Heart left ventricle (tissue), 16 donors: ENCODE data around the gene RPL21. TPM values are rescaled to one million over a fixed set of nuclear protein-coding genes. Genes with fewer than 3 reads are reported as not detected.

Experiments used
- ATAC-seq, 4 donors: fragments of 200-7000 bp; cut with Tn5 transposase; one replicate each; pipeline ENCODE4 v1.9.1; 2020 to 2022; ENCODE audit warnings: moderate library complexity in 4 of 4, mild to moderate bottlenecking in 3 of 4, moderate number of reproducible peaks in 1 of 4
- DNase-seq, 5 donors: peaks; one replicate each; pipeline ENCODE4 v3.0.0-alpha.2; 2020
- H3K27ac ChIP-seq, 12 donors: fragments of 200-600 bp; sonication (generic) in 4 of 12; one replicate each; pipeline versions ENCODE4 v1.5.0 to v1.8.0; 2016 to 2022; ENCODE audit warnings: mild to moderate bottlenecking in 2 of 12
- H3K27me3 ChIP-seq, 9 donors: fragments of 200-600 bp; sonication (generic) in 2 of 9; one replicate each; pipeline versions ENCODE4 v1.5.1 to v1.8.0; 2016 to 2022; ENCODE audit warnings: mild to moderate bottlenecking in 3 of 9
- H3K36me3 ChIP-seq, 9 donors: fragments of 200-600 bp; sonication (generic) in 2 of 9; one replicate each; pipeline versions ENCODE4 v1.5.0 to v1.8.0; 2018 to 2022; ENCODE audit warnings: mild to moderate bottlenecking in 2 of 9
- H3K4me1 ChIP-seq, 12 donors: fragments of 200-600 bp; sonication (generic) in 4 of 12; one replicate each; pipeline versions ENCODE4 v1.5.0 to v1.8.0; 2016 to 2022; ENCODE audit warnings: mild to moderate bottlenecking in 3 of 12
- H3K4me3 ChIP-seq, 12 donors: fragments of 200-600 bp; sonication (generic) in 4 of 12; one replicate each; pipeline versions ENCODE4 v1.5.0 to v1.8.0; 2017 to 2022; ENCODE audit warnings: mild to moderate bottlenecking in 9 of 12, moderate library complexity in 4 of 12
- H3K9me3 ChIP-seq, 12 donors: fragments of 200-600 bp; sonication (generic) in 4 of 12; one replicate each; pipeline versions ENCODE4 v1.5.0 to v1.8.0; 2016 to 2022; ENCODE audit warnings: mild to moderate bottlenecking in 1 of 12
- CTCF ChIP-seq, 12 donors: fragments of 200-600 bp; sonication (generic) in 4 of 12; IDR thresholded peaks; one replicate each; pipeline versions ENCODE4 v1.5.0 to v1.8.0; 2018 to 2022; ENCODE audit warnings: antibody characterized with exemption in 12 of 12, mild to moderate bottlenecking in 5 of 12
- POLR2A ChIP-seq, 2 donors: fragments of 450-650 bp; IDR thresholded peaks; one replicate each; pipeline ENCODE4 v1.6.1; 2017; ENCODE audit warnings: antibody characterized with exemption in 2 of 2, mild to moderate bottlenecking in 2 of 2, moderate library complexity in 2 of 2
- WGBS, 4 donors: extraction: QIAGEN DNeasy Blood & Tissue Kit in 2 of 4; methylation state at CpG; one replicate each; pipeline versions ENCODE4 v1.1.5 to v1.1.7; 2013 to 2018; 5-methylcytosine and 5-hydroxymethylcytosine counted together
- intact Hi-C, 10 donors: fragments of 100-400 bp; cut with DNase I; formaldehyde crosslinking; loops; one replicate each; pipeline versions ENCODE4 v1.11.1 to v1.14.2; 2022
- polyA plus RNA-seq, 2 donors: library from polyadenylated mRNA; stranded (reverse); fragments of 200-250 nt; gene quantifications; one replicate each; pipeline ENCODE4 v1.2.3, GENCODE V29; 2013
- total RNA-seq, 9 donors: library from RNA; depleted of rRNA in 2 of 9; stranded (reverse); fragments of >200 nt in 2 of 9; fragmentation: NEBNext Ultra II Directional in 3 of 9; extraction: Animal tissue kit (Norgen Biotek cat#: 25700) in 3 of 9; gene quantifications; one replicate each; pipeline versions ENCODE4 v1.1.0 to v1.2.4, GENCODE V29; 2016 to 2023
- donor health status: ischemic (EF 13 %, LVEDD 7.1; RV severe dilation, severe dysfunction).
- donor health status: healthy with polysubstance abuse.
- donor health status: DM: no; HTN: yes; CAD: no.
- donor health status: DM: no; HTN: no; CAD: no.
- donor health status: ischemic (EF 25% LVEDD 6.9; RV normal size, moderate dysfunction).
- donor health status: ischemic (EF 25% LVEDD 5.7; RV mildly dilated, moderate dysfunction).
- donor health status: healthy.
- donor health status: DM: yes; HTN: yes; CAD: no.
- donor health status: ischemic (EF 35%, LVEDD 5.7; RV mildly dilated, moderate dysfunction).
- donor health status: nonischemic (EF 11% LVEDD 7.7; RV severe dilation, severe dysfunction).
- donor health status: DM: yes; HTN: yes; CAD: no.
- donor health status: PGD.
- donor health status: ischemic (EF 29% LVEDD 5.4; RV normal size, mild dysfunction).
- donor health status: nonischemic (EF 23%, LVEDD 6.1; RV moderate dilation, normal function).

The RPL21 gene
- total and polyA plus RNA-seq, 11 donors, result 292 to 1,593 (median 609) TPM

- H3K4me3 ChIP-seq, result peak overlapping the region; percentile 69 to 96 (median 80)
- no peak for DNase-seq
- H3K36me3 ChIP-seq, result peaks cover 0 to 24% (median 22%) of the 10 kb centered on the region in 9 donors
- H3K9me3 ChIP-seq, result no peaks in the 10 kb centered on the region
- no peaks in the 10 kb centered on the region for H3K27me3 ChIP-seq
- TF ChIP-seq POLR2A (IDR thresholded peaks at IDR 0.05) (no peak), CTCF (IDR thresholded peaks at IDR 0.05) (no peak)
- peaks cover 12 to 46% (median 26%) of the 10 kb centered on the region in 12 donors for H3K4me1 ChIP-seq
- H3K27ac ChIP-seq, result peak overlapping the region; percentile 92 to 99 (median 96)
- WGBS, 4 donors, result 1% methylated on average over 9 of the region's 9 CpGs
- intact Hi-C loops, result loop anchor here in 8 of 10 donors (1.0 to 5.0 kb wide), 6 partner anchors 20 to 263 kb away; partner anchors contain the start of genes USP12 (in 8 of the 8) and RASL11A (in 3 of the 8)
- peak in 1 of 4 donors; percentile 2 for ATAC-seq
These were observed 559 bp upstream of the RPL21 start for GRCh38 chr13:27250833-27251165.

- Histone ChIP-seq H3K9me3 (no peaks in the 10 kb centered on the region), H3K4me1 (peaks cover 12 to 48% (median 26%) of the 10 kb centered on the region in 12 donors), H3K36me3 (peaks cover 3 to 41% (median 38%) of the 10 kb centered on the region in 9 donors), H3K27me3 (no peaks in the 10 kb centered on the region), H3K27ac (peak overlapping the region in 10 of 12 donors; percentile 92 to 99 (median 96)), H3K4me3 (peak overlapping the region; percentile 69 to 96 (median 80))
- DNase-seq, result no peak
- TF ChIP-seq POLR2A (IDR thresholded peaks at IDR 0.05), result no peak
- TF ChIP-seq CTCF (IDR thresholded peaks at IDR 0.05), result no peak
- intact Hi-C loops, result loop anchor here in 6 of 10 donors (1.0 to 5.0 kb wide), 3 partner anchors 18 to 265 kb away; partner anchors contain the start of genes USP12 (in 5 of the 6) and RASL11A (in 1 of the 6)
- no peak for ATAC-seq
These were observed 1.1 kb downstream of the RPL21 start for GRCh38 chr13:27252467-27252866.

- intact Hi-C loops, result no loop called here
These were observed 5.8 kb downstream of the RPL21 start for GRCh38 chr13:27257233-27257568.

More at GRCh38 chr13:27257233-27257568, 5.8 kb downstream of the RPL21 start:
- no peak for DNase-seq
- Histone ChIP-seq H3K4me1 (peaks cover 11 to 65% (median 21%) of the 10 kb centered on the region in 12 donors), H3K27ac (no peak overlapping the region), H3K36me3 (peaks cover 3 to 84% (median 63%) of the 10 kb centered on the region in 9 donors), H3K9me3 (no peaks in the 10 kb centered on the region), H3K27me3 (no peaks in the 10 kb centered on the region), H3K4me3 (no peak overlapping the region)
- no peak for TF ChIP-seq POLR2A (IDR thresholded peaks at IDR 0.05)
- TF ChIP-seq CTCF (IDR thresholded peaks at IDR 0.05), result no peak
- ATAC-seq, result no peak
- 89 to 91% (median 90%) methylated on average over 3 of the region's 3 CpGs for WGBS, 4 donors
